COR-L47 (cell line): ENCODE measurements around the gene MEMO1.
"Not testable (repeated sequence)": the region's sequence is repeated elsewhere in the genome, so short reads cannot be mapped to it uniquely, and the experiment has no call there.

Experiments
- DNase-seq: peaks from one replicate; lab custom pipeline; 2025; lab: John Stamatoyannopoulos, UW

The MEMO1 gene

GRCh38 chr2:31957354-31958139 lies 53.3 kb downstream of the MEMO1 start:
- DNase-seq, result no peak

- DNase-seq, result not testable (repeated sequence)
Observed at GRCh38 chr2:31956934-31957333, 53.9 kb downstream of the MEMO1 start.

GRCh38 chr2:31956312-31956711 lies 54.5 kb downstream of the MEMO1 start:
- no peak for DNase-seq

- not testable (repeated sequence) for DNase-seq
Observed at GRCh38 chr2:31953095-31953494, 57.7 kb downstream of the MEMO1 start.

GRCh38 chr2:31950946-31951562 lies 59.8 kb downstream of the MEMO1 start:
- no peak for DNase-seq

- no peak for DNase-seq
Observed at GRCh38 chr2:31947871-31948270, 62.9 kb downstream of the MEMO1 start.

GRCh38 chr2:31946838-31947237 lies 64.0 kb downstream of the MEMO1 start:
- no peak for DNase-seq

GRCh38 chr2:31945572-31945935 lies 65.3 kb downstream of the MEMO1 start:
- no peak for DNase-seq

- DNase-seq, result no peak
Observed at GRCh38 chr2:31944828-31945571, 65.8 kb downstream of the MEMO1 start.

- DNase-seq, result no peak
Observed at GRCh38 chr2:31943636-31944225, 67.1 kb downstream of the MEMO1 start.

GRCh38 chr2:31940920-31941319 lies 69.9 kb downstream of the MEMO1 start:
- no peak for DNase-seq

GRCh38 chr2:31937741-31938140 lies 73.1 kb downstream of the MEMO1 start:
- no peak for DNase-seq

- no peak for DNase-seq
Observed at GRCh38 chr2:31935370-31935769, 75.4 kb downstream of the MEMO1 start.

- no peak for DNase-seq
Observed at GRCh38 chr2:31933066-31933465, 77.7 kb downstream of the MEMO1 start.

- DNase-seq, result no peak
Observed at GRCh38 chr2:31932589-31932988, 78.2 kb downstream of the MEMO1 start.

- DNase-seq, result no peak
Observed at GRCh38 chr2:31931916-31932315, 78.9 kb downstream of the MEMO1 start.

- no peak for DNase-seq
Observed at GRCh38 chr2:31925517-31925916, 85.3 kb downstream of the MEMO1 start.

GRCh38 chr2:31923662-31924061 lies 87.1 kb downstream of the MEMO1 start:
- DNase-seq, result no peak

- DNase-seq, result no peak
Observed at GRCh38 chr2:31922542-31923408, 88.0 kb downstream of the MEMO1 start.

GRCh38 chr2:31920962-31921361 lies 89.8 kb downstream of the MEMO1 start:
- DNase-seq, result no peak

GRCh38 chr2:31919499-31919898 lies 91.3 kb downstream of the MEMO1 start:
- no peak for DNase-seq

GRCh38 chr2:31909661-31910060 lies 101.1 kb downstream of the MEMO1 start:
- no peak for DNase-seq
